ENCODE data around the gene TMEM237.

GRCh38 chr2:201628545-201628944, 14.8 kb downstream of the TMEM237 start:
- no peak for TF ChIP-seq CTCF (conservative IDR thresholded peaks at IDR 0.05 in 1 of 2, IDR thresholded peaks at IDR 0.05 in 1 of 2; ENCODE audit: low read depth in 1 of 2, low read length in 2 of 2)
- no peak for TF ChIP-seq EZH2 (IDR thresholded peaks at IDR 0.05; ENCODE audit: low read length, missing control alignments)
